ENCODE results near the gene TSC22D4. TPM values are rescaled to one million over a fixed set of nuclear protein-coding genes. Genes with fewer than 3 reads are reported as not detected.

The TSC22D4 gene
- total and polyA plus RNA-seq, 9 of the 15 experiments (the other 6 are each of a cell fraction or from before 2014, with no cell fraction given): 0.37 to 107 (median 28.7) TPM

GRCh38 chr7:100426516-100426915, 52.5 kb downstream of the TSC22D4 start (continued):
- TF ChIP-seq THRB (CRISPR knock-in tag; conservative IDR thresholded peaks at IDR 0.05) (0 out of 2 replicates have a peak, but pooled peaks have one; percentile 36), ZNF347 (CRISPR knock-in tag; IDR thresholded peaks at IDR 0.05; ENCODE audit: low read depth) (no peak), CEBPB (tag; IDR thresholded peaks at IDR 0.05) (no peak), ZBTB43 (CRISPR knock-in tag; IDR thresholded peaks at IDR 0.05) (no peak), SIX5 (IDR thresholded peaks at IDR 0.05; ENCODE audit: borderline replicate concordance in 1 of 2, insufficient read depth in 1 of 2, low read depth in 1 of 2, low read length in 2 of 2) (no peak), SMARCA5 (IDR thresholded peaks at IDR 0.05) (no peak), HLTF (IDR thresholded peaks at IDR 0.05) (0 out of 2 replicates have a peak, but pooled peaks have one; percentile 47), ZBTB26 (CRISPR knock-in tag; IDR thresholded peaks at IDR 0.05) (0 out of 2 replicates have a peak, but pooled peaks have one; percentile 50), EP400 (IDR thresholded peaks at IDR 0.05) (no peak)
- TF ChIP-seq, protein P1, sequence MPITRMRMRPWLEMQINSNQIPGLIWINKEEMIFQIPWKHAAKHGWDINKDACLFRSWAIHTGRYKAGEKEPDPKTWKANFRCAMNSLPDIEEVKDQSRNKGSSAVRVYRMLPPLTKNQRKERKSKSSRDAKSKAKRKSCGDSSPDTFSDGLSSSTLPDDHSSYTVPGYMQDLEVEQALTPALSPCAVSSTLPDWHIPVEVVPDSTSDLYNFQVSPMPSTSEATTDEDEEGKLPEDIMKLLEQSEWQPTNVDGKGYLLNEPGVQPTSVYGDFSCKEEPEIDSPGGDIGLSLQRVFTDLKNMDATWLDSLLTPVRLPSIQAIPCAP (CRISPR knock-in tag; IDR thresholded peaks at IDR 0.05; ENCODE audit: borderline replicate concordance): no peak

All from K562 (cell line).